ENCODE results near the gene AHNAK.
A peak's percentile ranks its signal among the peaks of the same experiment; 100 is the strongest.
"Not testable (repeated sequence)": the region's sequence is repeated elsewhere in the genome, so short reads cannot be mapped to it uniquely, and the experiment has no call there.

Gene AHNAK

GRCh38 chr11:62553839-62554361 is 7.3 kb upstream of the AHNAK start:
- DNase-seq, result no peak

- peak in 19 of 56 donors; percentile 15 to 65 (median 37) for DNase-seq
Measured at GRCh38 chr11:62553080-62553838, 6.7 kb upstream of the AHNAK start.

GRCh38 chr11:62552485-62553079 is 6.0 kb upstream of the AHNAK start:
- no peak for DNase-seq

GRCh38 chr11:62550478-62550877 is 3.9 kb upstream of the AHNAK start:
- not testable (repeated sequence) for DNase-seq

- no peak for DNase-seq
Measured at GRCh38 chr11:62548545-62549335, 2.1 kb upstream of the AHNAK start.

- DNase-seq, result no peak
Measured at GRCh38 chr11:62547691-62548281, 1.2 kb upstream of the AHNAK start.

GRCh38 chr11:62546929-62547625 is 471 bp upstream of the AHNAK start:
- no peak for DNase-seq

GRCh38 chr11:62545437-62546243 is 966 bp downstream of the AHNAK start:
- peak in 30 of 56 donors; percentile 17 to 78 (median 44) for DNase-seq

- DNase-seq, result no peak
Measured at GRCh38 chr11:62544581-62545436, 1.8 kb downstream of the AHNAK start.

- DNase-seq, result no peak
Measured at GRCh38 chr11:62543680-62544444, 2.7 kb downstream of the AHNAK start.

- peak in 45 of 56 donors; percentile 16 to 79 (median 43) for DNase-seq
Measured at GRCh38 chr11:62542750-62543567, 3.6 kb downstream of the AHNAK start.

- no peak for DNase-seq
Measured at GRCh38 chr11:62542111-62542745, 4.4 kb downstream of the AHNAK start.

- DNase-seq, result peak in 10 of 56 donors; percentile 6 to 38 (median 26)
Measured at GRCh38 chr11:62540804-62541701, 5.6 kb downstream of the AHNAK start.

GRCh38 chr11:62539238-62539925 is 7.2 kb downstream of the AHNAK start:
- DNase-seq, result peak in 5 of 56 donors; percentile 16 to 40 (median 17)
